ENCODE measurements around the gene USF2.

USF2 gene

DNA sequence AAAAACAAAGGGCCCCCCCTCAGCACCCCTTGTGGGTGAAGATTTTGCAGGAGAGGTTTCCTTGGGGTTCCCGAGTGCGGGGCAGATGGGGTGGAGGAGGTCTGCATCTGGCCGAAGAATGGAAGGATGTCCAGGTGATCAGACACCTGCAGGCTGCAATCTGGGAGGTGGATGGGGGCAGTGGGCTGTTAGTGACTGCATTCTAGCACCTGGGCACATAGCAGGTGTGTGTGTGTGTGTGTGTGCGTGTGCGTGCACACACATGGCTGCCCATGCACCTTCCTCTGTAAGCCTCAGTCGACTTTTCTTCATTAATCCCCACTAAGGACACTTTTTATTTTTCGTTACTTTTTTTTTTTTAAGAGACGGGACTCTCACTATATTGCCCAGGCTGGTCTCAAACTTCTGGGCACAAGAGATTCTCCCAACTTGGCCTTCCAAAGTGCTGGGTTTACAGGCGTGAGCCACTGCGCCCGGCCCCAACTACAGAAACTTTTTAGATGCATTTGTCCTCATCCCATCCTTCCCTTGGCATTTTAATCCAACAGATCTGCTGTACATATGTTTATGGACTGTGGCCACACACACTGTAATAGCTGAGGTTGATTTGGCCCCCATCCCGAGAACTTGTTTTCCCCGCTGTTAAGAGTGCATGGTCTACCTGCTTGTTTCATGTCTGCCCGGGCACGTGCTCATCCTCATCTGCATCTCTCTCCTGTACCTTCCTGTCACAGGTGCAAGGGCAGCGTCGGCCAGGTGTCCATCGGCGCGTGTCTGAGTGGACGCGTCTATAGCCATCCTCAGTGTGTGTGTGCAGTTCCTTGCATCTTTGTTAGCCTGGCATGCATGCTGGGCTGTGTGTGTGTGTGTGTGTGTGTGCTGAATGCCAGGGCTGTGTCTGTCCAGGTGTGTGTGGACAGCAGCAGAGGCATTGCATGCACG is 23.9 kb downstream of the USF2 start:
- Mint-ChIP-seq H3K4me1 (ENCODE audit: low read depth) (peaks cover 4% of the 10 kb centered on the region), H3K9me3 (no peaks in the 10 kb centered on the region), H3K36me3 (ENCODE audit: low read depth) (no peaks in the 10 kb centered on the region), H3K27ac (no peak overlapping the region), H3K4me3 (no peak overlapping the region), H3K27me3 (ENCODE audit: low read depth) (no peaks in the 10 kb centered on the region)
- no peak for DNase-seq (ENCODE audit: low spot score)

DNA sequence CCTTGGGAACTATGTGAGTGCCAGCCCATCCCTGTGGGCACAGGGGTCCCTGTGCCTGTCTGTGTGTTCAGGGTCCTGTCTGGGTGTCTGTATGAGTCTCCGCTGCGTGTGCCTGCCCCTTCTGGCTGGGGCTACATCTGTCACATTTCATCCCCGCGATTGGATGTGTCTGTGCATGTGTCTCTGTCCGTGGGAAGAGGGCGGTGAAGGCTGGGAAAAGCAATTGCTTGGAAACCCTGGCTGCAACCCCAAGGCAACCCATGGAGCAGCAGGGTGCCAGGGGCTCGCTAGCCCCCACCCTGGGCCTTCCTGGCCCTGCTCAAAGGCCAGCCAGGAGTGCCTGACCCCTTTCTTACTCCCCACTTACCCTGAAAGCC is 24.6 kb downstream of the USF2 start:
- no peaks in the 10 kb centered on the region for H3K9me3 Mint-ChIP-seq

DNA sequence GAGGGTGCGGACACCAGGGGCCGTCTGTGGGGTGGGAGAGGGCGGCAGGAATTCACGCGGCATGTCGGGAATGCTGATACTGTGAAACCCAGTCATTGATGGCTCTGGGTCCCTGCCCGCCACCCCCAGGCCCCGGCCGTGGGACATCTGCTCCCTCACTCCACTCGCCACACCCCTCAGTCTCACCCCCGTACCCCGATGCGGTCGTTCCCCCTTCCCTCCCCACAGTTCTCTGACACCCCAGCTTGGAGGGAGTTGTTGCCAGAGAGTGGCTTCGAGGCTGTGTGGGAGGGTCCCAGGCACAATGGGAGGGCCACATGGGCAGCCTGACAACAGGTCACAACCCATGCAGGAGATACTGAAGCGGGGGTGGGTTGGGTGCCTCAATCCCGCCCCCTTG is 25.0 kb downstream of the USF2 start:
- H3K4me1 Mint-ChIP-seq (ENCODE audit: low read depth) = peaks cover 4% of the 10 kb centered on the region
- no peaks in the 10 kb centered on the region for H3K27me3 Mint-ChIP-seq (ENCODE audit: low read depth)
- no peaks in the 10 kb centered on the region for H3K36me3 Mint-ChIP-seq (ENCODE audit: low read depth)
- DNase-seq (ENCODE audit: low spot score) = no peak
- H3K9me3 Mint-ChIP-seq = no peaks in the 10 kb centered on the region
- no peak overlapping the region for H3K27ac Mint-ChIP-seq
- no peak overlapping the region for H3K4me3 Mint-ChIP-seq

More for the DNA sequence above, 24.6 kb downstream of the USF2 start:
- Mint-ChIP-seq H3K27ac (no peak overlapping the region), H3K36me3 (ENCODE audit: low read depth) (no peaks in the 10 kb centered on the region), H3K4me1 (ENCODE audit: low read depth) (peaks cover 4% of the 10 kb centered on the region), H3K4me3 (no peak overlapping the region), H3K27me3 (ENCODE audit: low read depth) (no peaks in the 10 kb centered on the region)
- DNase-seq (ENCODE audit: low spot score) = no peak

DNA sequence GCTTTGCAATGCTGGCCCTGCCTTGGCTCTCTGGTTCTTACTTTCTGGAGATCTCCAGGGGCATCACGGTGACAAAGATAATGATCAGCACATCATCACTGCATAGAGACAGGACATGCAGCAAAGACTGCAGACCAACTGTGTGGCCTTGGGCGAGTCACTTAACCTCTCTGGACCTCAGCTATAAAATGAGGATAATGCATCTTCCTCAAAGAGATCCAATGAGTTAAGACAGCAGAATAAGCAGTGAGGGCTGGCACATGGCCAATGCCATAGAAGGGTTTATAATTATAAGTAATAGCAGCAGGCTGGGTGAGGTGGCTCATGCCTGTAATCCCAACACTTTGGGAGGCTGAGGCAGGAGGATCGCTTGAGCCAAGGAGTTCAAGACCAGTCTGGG is 25.6 kb downstream of the USF2 start:
- Mint-ChIP-seq H3K4me1 (ENCODE audit: low read depth) (peaks cover 4% of the 10 kb centered on the region), H3K9me3 (no peaks in the 10 kb centered on the region), H3K27ac (no peak overlapping the region), H3K36me3 (ENCODE audit: low read depth) (no peaks in the 10 kb centered on the region), H3K27me3 (ENCODE audit: low read depth) (no peaks in the 10 kb centered on the region), H3K4me3 (no peak overlapping the region)
- no peak for DNase-seq (ENCODE audit: low spot score)

DNA sequence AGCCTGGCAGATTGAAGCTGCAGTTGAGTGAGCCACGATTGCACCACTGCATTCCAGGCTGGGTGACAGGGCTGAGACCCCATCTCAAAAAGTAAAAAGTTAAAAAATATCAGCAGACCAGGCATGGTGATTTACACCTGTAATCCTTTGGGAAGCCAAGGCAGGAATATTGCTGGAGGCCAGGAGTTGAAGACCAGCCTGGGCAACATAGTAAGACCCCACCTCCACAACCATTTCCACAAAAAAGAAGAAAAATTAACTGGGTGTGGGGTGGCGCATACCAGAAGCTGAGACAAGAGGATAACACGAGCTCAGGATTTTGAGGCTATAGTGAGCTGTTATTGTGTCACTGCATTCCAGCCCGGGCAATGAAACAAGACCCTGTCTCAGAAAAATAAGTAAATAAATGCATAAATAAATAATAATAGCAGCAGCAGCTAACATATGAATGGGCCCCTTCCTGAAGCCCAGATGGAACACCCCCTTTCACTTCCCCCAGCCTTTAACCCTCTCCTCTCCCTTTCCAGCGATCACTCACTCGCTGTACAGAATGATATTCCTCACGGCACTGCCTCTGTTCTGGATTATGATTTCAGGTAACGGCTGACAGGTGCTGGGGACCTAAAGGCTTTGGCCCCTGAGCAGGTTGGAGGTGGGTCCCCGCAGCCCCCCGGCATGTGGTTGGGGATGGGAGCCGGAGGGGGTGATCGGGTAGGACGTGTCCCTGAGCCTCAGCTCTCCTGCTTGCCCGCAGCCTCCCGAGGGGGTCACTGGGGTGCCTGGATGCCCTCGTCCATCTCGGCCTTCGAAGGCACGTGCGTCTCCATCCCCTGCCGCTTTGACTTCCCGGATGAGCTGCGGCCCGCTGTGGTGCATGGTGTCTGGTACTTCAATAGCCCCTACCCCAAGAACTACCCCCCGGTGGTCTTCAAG is 26.4 kb downstream of the USF2 start:
- H3K4me3 Mint-ChIP-seq = no peak overlapping the region
- H3K4me1 Mint-ChIP-seq (ENCODE audit: low read depth) = peaks cover 4% of the 10 kb centered on the region
- H3K27ac Mint-ChIP-seq = no peak overlapping the region
- no peaks in the 10 kb centered on the region for H3K36me3 Mint-ChIP-seq (ENCODE audit: low read depth)
- no peaks in the 10 kb centered on the region for H3K9me3 Mint-ChIP-seq
- DNase-seq (ENCODE audit: low spot score) = no peak
- no peaks in the 10 kb centered on the region for H3K27me3 Mint-ChIP-seq (ENCODE audit: low read depth)

DNA sequence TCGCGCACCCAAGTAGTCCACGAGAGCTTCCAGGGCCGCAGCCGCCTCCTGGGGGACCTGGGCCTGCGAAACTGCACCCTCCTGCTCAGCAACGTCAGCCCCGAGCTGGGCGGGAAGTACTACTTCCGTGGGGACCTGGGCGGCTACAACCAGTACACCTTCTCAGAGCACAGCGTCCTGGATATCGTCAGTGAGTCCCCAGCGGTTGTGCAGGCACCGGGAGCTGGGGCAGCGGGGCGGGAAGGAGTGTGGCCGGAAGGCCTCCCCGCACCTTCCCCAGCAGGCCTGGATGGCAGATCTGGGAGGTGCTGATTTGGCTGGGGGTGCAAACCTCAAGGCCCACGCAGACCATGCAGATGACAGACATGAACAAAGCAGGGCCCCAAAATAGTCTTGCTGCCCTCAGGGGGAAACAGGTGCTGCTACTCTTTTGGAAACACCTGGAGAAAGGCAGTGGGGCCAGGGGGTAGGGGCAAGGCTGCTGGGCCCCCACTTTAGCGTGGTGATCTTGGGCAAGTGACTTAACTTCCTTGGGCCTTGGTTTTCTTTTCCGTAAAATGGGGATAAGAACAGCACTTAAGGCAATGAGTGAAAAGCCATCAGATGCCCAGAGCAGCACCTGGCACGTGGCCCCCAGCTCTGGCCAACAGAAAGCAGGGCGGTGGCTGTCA is 27.2 kb downstream of the USF2 start:
- Mint-ChIP-seq H3K4me3 (no peak overlapping the region), H3K36me3 (ENCODE audit: low read depth) (no peaks in the 10 kb centered on the region), H3K9me3 (no peaks in the 10 kb centered on the region), H3K27ac (peak overlapping the region; percentile 23), H3K27me3 (ENCODE audit: low read depth) (no peaks in the 10 kb centered on the region), H3K4me1 (ENCODE audit: low read depth) (peaks cover 4% of the 10 kb centered on the region)
- peak; percentile 8 for DNase-seq (ENCODE audit: low spot score)

DNA sequence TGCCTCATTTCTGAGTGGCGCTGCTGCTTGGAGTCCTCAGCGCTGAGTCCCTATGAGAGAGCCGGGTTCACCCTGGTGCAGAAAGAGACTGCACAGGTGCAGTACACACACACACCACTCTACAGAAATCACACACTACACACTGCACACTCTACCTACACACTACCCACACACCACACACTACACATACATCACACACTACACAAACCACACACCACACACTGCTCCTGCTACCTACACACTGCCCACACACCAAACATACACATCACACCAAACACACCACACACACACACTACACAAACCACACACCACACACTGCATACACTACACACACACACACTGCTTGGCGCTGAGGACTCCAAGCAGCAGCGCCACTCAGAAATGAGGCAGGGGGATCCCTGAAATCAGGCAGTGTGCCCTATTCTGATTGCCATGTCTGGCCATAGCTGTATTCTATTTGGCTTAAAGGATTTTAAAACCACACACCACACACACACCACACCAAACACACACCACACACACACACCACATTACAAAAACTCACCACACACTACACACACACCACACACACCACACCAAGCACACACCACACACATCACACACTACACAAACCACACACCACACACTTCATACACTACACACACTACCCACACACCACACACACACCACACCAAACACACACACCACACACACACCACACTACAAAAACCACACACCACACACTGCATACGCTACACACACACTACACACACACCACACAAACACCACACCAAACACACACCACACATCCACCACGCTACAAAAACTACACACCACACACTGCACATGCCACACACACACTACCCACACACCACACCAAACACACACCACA is 28.1 kb downstream of the USF2 start:
- Mint-ChIP-seq H3K9me3 (no peaks in the 10 kb centered on the region), H3K36me3 (ENCODE audit: low read depth) (no peaks in the 10 kb centered on the region), H3K4me1 (ENCODE audit: low read depth) (peaks cover 4% of the 10 kb centered on the region), H3K4me3 (no peak overlapping the region), H3K27me3 (ENCODE audit: low read depth) (no peaks in the 10 kb centered on the region), H3K27ac (no peak overlapping the region)
- DNase-seq (ENCODE audit: low spot score) = no peak

DNA sequence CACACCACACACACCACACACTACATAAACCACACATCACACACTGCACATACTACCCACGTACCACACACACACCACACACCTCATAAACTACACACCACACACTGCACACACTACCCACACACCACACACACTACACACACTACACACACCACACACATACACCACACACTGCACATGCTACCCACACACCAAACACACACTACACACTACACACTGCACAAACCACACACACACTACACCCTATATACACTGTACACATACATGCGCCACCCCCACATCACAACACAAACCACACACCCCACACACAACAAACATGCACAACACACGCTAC is 28.7 kb downstream of the USF2 start:
- Mint-ChIP-seq H3K4me1 (ENCODE audit: low read depth) (peaks cover 4% of the 10 kb centered on the region), H3K36me3 (ENCODE audit: low read depth) (no peaks in the 10 kb centered on the region), H3K27me3 (ENCODE audit: low read depth) (no peaks in the 10 kb centered on the region), H3K4me3 (no peak overlapping the region), H3K9me3 (no peaks in the 10 kb centered on the region), H3K27ac (no peak overlapping the region)
- DNase-seq (ENCODE audit: low spot score) = no peak

DNA sequence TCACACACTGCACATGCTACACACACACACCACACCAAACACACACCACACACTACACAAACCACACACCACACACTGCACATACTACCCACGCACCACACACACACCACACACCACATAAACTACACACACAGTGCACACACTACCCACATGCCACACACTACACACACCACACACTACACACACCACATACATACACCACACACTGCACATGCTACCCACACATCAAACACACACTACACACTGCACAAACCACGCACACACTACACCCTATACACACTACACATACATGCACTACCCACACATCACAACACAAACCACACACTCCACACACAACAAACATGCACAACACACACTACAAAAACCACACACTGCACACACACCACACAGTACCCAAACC is 29.2 kb downstream of the USF2 start:
- no peak for DNase-seq (ENCODE audit: low spot score)
- H3K9me3 Mint-ChIP-seq = no peaks in the 10 kb centered on the region
- peaks cover 4% of the 10 kb centered on the region for H3K4me1 Mint-ChIP-seq (ENCODE audit: low read depth)
- H3K27me3 Mint-ChIP-seq (ENCODE audit: low read depth) = no peaks in the 10 kb centered on the region
- H3K36me3 Mint-ChIP-seq (ENCODE audit: low read depth) = no peaks in the 10 kb centered on the region
- no peak overlapping the region for H3K27ac Mint-ChIP-seq
- no peak overlapping the region for H3K4me3 Mint-ChIP-seq

DNA sequence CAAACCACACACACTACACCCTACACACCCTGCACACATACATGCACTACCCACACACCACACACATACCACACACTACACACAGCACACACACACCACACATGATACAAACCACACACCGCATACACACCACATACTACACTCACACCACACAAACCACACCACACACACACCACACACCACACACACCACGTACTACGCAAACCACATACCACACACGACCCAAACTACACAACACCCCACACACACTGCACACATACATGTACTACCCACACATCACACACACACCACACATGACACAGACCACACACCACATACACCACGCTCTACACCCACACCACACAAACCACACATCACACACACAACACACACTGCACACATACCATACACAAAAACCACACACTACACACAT is 29.8 kb downstream of the USF2 start:
- peaks cover 4% of the 10 kb centered on the region for H3K4me1 Mint-ChIP-seq (ENCODE audit: low read depth)
- no peaks in the 10 kb centered on the region for H3K36me3 Mint-ChIP-seq (ENCODE audit: low read depth)
- H3K9me3 Mint-ChIP-seq = no peaks in the 10 kb centered on the region
- no peak for DNase-seq (ENCODE audit: low spot score)
- H3K27ac Mint-ChIP-seq = no peak overlapping the region
- H3K27me3 Mint-ChIP-seq (ENCODE audit: low read depth) = no peaks in the 10 kb centered on the region
- no peak overlapping the region for H3K4me3 Mint-ChIP-seq

DNA sequence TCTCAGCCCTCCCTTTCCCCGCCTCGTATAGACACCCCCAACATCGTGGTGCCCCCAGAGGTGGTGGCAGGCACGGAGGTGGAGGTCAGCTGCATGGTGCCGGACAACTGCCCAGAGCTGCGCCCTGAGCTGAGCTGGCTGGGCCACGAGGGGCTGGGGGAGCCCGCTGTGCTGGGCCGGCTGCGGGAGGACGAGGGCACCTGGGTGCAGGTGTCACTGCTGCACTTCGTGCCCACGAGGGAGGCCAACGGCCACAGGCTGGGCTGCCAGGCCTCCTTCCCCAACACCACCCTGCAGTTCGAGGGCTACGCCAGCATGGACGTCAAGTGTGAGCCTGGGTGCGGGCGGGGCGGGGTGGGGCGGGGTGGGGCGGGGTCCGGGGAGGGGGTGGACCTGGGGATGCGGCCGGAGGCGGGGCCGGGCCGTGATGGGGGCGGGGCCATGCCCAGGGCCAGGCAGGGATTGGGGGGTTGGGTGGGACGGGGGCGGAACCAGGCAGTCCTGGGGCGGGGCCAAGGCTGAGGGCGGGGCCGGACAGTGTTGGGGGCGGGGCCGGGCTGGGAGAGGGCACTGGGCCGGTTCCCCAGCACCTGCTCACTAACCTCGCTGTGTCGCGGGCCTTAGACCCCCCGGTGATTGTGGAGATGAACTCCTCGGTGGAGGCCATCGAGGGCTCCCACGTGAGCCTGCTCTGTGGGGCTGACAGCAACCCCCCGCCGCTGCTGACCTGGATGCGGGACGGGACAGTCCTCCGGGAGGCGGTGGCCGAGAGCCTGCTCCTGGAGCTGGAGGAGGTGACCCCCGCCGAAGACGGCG is 31.0 kb downstream of the USF2 start:
- Mint-ChIP-seq H3K4me1 (ENCODE audit: low read depth) (peaks cover 4% of the 10 kb centered on the region), H3K27ac (no peak overlapping the region), H3K9me3 (no peaks in the 10 kb centered on the region), H3K4me3 (no peak overlapping the region), H3K27me3 (ENCODE audit: low read depth) (no peaks in the 10 kb centered on the region), H3K36me3 (ENCODE audit: low read depth) (no peaks in the 10 kb centered on the region)
- no peak for DNase-seq (ENCODE audit: low spot score)

DNA sequence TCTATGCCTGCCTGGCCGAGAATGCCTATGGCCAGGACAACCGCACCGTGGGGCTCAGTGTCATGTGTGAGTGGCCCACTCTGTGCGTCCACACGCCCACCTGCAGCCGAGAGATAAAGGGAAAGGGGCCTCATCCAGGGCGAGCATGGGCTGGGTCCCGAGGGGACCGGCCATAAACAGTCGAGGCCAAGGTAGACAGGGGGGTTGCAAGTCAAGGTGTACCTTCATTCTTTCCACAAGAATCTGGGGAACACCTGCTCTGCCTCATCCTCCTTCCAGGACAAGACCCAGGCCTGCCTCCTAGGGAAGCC is 31.5 kb downstream of the USF2 start:
- H3K9me3 Mint-ChIP-seq = no peaks in the 10 kb centered on the region
- no peak overlapping the region for H3K4me3 Mint-ChIP-seq
- no peak overlapping the region for H3K27ac Mint-ChIP-seq
- H3K4me1 Mint-ChIP-seq (ENCODE audit: low read depth) = peaks cover 4% of the 10 kb centered on the region
- H3K27me3 Mint-ChIP-seq (ENCODE audit: low read depth) = no peaks in the 10 kb centered on the region
- DNase-seq (ENCODE audit: low spot score) = no peak
- H3K36me3 Mint-ChIP-seq (ENCODE audit: low read depth) = no peaks in the 10 kb centered on the region

DNA sequence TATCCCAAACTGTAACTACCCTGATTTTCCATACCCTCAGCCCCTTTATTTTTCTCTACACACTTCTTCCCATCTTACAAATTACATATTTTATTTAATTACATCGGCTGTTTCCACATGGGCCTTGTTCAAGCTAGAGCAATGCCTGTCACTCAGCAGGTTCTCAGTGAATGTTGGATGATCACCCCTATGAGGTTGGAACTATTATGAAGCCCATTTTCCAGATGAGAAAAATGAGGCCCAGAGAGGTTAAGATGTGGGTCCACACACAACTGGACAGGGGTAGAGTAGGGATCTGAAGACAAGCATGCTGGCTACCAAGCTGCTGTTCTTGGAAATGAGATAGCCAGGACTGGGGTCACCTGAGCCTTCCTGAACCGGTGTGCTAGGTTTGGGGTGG is 33.2 kb downstream of the USF2 start:
- H3K4me1 Mint-ChIP-seq (ENCODE audit: low read depth) = no peaks in the 10 kb centered on the region
- no peak overlapping the region for H3K27ac Mint-ChIP-seq
- H3K36me3 Mint-ChIP-seq (ENCODE audit: low read depth) = no peaks in the 10 kb centered on the region
- H3K27me3 Mint-ChIP-seq (ENCODE audit: low read depth) = no peaks in the 10 kb centered on the region
- no peak overlapping the region for H3K4me3 Mint-ChIP-seq
- H3K9me3 Mint-ChIP-seq = no peaks in the 10 kb centered on the region
- DNase-seq (ENCODE audit: low spot score) = no peak
